T-helper 9 cell (primary cell): ENCODE measurements around the gene MDM4.
"Not testable (repeated sequence)": the region's sequence is repeated elsewhere in the genome, so short reads cannot be mapped to it uniquely, and the experiment has no call there.

Experiments
- DNase-seq: peaks from one replicate; pipeline ENCODE4 v3.0.0-alpha.2; 2020

MDM4 gene

GRCh38 chr1:204563780-204564179 is 47.6 kb downstream of the MDM4 start:
- no peak for DNase-seq

DNA sequence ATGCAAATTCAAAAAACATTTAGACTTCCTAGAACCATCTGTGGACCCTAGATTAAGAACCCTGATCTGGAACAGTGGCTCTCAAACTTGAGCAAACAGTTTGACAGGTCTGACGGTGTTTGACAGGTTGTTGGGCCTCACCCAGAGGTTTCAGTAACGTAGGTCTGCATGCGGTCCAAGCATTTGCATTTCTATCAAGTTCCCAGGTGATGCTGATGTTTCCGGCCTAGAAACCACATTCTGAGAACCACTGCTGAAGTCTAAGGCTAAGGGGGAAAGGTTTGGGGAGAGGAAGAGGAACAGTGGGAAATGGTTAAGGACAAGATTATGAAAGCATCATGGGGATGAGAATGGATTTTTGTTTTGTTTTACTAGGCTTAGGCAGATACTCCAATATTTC is 48.6 kb downstream of the MDM4 start:
- DNase-seq = no peak

DNA sequence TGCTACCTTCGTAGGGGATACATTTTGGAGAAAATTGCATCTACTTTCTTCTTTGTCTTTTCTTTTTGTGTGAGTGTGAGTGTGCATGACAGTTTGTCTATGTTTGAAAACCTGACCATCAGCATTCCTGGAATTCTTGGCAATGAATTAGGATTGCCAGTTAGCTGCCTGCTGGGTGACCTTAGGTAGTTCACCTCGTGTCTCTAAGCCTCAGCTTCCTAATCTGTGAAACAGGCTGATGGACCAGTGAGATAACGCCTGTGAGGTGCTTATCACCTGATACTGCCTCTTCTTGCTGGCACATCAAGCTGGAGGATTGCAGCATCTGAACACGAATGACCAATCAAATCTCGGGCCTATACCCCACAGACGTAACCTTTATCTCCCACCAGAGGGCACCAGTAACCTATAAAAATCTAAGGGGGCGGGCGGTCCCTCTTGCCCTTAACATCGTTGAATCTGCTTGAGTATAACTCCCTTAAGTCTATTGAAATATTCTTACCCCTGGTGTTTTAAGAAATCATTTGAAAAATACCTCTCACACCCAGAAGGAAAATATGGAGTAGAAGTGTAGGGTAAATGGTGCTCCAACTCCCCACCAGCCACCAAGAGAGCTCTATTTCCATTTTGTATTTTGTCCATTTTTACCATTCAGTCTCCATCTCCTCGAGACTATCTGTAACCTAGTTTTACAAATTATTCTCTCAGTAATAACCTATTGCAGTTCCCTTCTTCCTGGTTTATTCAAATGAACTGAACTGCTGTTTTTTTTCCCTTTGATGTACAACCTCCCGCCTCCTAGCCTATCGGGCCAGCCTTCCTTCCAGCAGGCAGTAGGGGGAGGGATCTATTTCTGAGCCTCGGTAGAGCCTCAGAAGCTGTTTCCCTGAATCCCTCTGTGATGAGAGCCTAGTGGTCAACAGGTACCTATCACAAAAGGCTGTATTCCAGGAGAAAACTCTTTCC is 49.7 kb downstream of the MDM4 start:
- DNase-seq = peak; percentile 31

DNA sequence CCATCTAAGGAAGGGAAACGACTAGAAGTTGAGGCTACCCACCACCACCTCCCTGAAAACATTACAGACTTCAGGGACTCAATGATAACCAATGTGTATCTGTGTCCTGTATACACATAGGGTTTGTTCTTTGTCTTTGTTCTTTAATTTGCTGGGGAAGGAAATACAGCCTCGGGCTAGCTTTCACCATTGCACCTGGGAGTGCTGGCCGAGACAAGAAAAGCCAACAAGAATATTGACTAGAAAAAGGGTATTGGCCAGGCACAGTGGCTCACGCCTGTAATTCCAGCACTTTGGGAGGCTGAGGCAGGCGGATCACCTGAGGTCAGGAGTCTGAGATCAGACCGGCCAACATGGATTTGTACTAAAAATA is 50.4 kb downstream of the MDM4 start:
- DNase-seq = no peak

DNA sequence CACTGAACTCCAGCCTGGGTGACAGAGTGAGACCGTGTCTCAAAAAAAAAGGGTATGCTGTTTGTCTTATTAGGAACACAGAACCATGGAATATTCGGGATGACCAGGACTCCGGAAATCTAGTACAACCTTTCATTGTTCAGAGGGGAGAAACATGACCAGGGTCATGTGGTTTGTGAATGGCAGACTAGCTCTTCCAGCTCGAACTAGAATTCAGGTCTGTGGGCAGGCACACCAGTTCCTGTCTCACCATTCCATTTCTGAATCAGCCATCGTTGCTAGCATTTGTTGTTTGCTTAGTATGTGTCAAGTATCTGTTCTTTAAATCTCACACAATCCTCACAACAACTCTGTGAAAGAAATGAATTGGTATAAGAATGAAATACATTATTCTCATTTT is 50.9 kb downstream of the MDM4 start:
- DNase-seq = no peak

- DNase-seq = no peak
These were observed 52.5 kb downstream of the MDM4 start for GRCh38 chr1:204568576-204569315.

DNA sequence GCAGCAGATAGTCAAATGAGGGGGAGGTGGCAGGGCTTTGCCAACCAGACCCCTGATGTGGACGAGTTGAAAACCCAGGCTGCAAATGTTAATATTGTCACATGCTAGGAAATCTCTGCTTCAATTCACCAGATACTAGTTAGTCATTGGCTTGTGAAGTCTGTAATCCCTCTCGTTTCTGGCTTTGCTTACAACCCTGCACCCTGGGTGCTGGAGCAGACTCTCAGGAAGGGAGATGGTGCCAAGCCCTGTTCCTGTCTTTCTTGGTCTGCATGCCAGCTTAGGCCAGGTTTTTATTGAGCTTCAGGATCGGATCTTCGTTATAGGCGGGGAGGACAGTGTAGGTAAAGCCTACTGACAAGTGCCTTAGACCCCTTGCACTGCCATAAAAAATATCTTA is 53.3 kb downstream of the MDM4 start:
- DNase-seq = no peak

- DNase-seq = not testable (repeated sequence)
These were observed 53.8 kb downstream of the MDM4 start for GRCh38 chr1:204570021-204570420.

DNA sequence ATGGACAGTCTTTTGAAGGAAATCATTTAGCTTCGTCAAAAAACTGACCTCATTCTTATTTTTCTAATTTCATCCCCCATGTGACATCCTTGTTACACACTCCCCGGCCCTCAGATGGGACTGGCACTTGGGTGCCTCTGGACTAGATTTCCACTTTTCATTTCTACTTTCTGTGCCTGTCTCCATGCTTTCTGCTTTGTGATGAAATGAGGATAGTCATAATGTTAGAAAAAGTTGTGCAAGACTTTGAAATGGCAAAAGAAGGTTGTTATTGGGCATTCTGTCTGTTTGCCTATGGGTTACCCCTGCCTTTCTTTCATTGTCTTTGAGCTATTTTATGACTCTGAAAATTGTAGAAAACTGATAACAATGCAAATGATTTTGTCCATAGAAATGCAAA is 54.9 kb downstream of the MDM4 start:
- DNase-seq = no peak

DNA sequence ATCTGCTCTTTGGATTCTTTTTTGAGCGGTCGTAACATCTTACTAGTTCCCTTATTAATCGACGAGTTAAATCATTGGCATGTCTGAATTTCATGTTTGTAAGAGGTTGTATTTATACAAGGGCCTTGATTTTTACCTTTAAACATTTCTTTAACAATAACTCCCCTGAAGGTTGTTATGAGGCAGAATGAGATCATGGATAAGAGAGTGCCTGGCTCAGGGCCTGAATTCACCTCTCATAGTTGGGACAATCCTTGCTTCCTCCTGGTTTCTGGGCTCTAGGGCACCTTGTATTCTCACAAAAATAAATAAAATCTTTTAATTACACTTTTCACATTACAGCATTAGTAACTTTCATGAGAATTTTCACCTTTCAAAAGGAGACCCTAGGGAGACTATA is 55.4 kb downstream of the MDM4 start:
- DNase-seq = no peak

DNA sequence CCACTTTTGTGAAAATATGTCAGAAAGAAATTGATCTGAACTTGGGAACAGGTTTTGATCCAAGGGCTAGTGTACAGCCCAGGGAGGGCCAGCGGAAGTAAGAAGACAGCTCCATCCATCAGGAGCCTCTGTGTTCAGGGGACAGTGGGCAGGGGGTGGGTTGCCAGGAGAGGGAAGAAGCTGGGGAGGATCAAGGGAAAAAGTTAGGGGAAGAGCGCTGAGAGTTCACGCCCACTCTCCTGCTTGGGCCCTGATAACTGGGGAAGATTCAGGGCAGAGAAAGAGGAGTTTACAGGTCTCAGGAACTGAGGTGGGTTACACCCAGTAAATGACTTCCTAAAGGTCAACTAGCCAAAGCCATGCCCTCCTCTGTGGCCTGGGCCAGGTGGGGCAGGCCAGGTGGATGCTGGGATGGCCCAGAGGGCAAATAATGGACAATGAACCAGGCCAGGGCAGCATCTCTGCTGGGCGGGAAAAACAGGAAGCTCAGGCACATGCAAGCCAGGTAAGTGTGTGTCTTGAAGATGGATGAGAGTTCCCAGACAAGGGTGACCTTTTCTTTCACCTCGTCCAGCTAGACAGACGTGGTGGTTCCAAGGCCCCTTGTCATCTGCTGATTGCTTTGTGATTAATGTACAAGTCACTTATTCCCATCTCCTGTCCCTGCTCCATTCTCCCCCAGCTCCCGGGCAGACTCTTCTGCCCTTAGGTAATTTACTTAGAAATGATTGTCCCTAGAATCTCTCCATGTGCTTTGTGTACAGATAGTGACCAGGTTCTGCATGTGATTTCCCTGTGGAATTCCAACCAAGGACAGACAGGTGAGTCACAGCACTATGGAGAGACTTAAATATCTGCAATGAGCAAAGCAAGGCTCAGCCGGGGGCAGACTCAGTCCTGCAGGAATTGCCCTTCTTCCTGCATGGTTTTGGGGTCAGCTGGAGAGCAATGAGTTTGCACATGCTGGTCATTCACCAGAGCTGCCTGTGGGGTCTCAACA is 57.0 kb downstream of the MDM4 start:
- DNase-seq = no peak

- DNase-seq = no peak
These were observed 58.0 kb downstream of the MDM4 start for GRCh38 chr1:204574016-204574864.

DNA sequence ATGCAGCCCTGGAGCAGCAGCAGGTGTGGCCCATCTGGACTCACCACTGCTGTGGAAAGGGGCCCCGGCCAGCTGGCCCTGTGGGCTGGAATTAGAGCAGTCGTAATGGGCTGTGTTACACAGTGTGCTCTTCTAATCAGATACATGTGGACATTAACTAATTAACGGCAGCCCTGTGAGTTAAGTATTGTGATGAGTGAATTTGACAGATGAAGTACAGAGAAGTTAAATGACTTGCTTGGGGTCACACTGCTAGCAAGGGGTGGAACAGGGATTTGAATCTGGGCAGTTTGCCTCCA is 58.6 kb downstream of the MDM4 start:
- no peak for DNase-seq

DNA sequence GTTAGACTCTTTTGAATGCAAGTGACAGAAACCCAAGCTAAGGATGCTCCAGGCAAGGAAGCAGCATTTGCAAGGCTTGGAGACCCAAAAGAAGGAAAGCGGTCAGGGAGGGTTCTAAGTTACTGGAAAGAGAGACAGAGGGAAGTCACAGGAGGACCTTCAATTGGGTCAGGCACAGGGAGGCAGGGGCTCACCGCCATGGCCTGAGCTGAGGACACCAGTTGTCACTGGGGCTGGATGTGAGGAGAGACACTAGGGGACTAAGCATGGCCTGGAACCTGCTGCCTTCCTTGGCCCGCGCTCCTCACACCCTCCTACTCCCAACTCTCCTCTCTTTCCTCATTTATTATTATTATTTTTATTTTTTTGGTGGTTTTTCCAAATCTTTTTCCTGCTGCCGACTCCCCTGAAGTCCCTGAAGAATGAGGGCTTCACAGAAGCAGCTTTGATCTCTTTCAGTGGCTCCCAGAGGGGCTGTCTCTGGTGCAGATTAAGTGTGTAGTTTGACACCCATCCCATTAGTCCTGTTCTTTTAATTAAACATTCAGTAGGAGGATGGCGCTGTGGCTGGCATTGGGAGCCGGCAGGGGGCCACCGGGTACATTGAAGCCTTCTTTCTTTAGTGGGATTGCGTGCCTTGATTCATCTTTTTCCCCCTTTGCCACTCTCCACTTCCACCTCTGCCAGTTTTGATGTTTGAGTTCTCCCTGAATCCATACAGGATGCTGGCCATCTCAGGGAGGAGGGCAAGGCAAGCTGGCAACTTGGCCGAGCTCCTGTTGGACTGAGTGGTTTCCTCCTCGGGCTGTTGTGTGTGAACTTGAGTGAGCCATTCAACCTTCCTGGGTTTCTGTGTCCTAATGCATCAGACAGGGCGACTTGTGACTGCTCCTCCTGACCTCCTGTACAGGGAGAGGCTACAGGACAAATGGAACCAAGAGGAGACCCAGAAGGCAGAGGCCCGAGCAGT is 59.3 kb downstream of the MDM4 start:
- DNase-seq = no peak

DNA sequence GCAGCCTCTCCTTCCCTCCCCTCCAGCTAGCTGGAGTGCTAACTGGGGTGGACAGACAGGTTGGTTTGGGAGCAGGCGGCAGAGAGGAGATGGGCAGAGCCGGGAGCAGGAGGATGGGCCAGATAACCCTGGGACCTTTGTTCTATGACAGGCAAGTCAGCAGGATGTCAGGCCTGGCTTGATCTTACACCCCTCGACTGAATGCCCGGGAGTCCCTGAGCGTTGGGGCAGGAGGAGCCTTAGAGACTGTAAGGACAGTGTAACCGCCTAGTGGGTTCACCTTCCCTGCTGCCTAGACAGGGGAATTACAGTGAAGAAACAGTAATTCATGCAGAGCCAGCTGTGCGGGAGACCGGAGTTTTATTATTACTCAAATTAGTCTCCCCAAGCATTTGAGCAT is 60.2 kb downstream of the MDM4 start:
- DNase-seq = no peak

- no peak for DNase-seq
These were observed 61.7 kb downstream of the MDM4 start for GRCh38 chr1:204577794-204578478.

DNA sequence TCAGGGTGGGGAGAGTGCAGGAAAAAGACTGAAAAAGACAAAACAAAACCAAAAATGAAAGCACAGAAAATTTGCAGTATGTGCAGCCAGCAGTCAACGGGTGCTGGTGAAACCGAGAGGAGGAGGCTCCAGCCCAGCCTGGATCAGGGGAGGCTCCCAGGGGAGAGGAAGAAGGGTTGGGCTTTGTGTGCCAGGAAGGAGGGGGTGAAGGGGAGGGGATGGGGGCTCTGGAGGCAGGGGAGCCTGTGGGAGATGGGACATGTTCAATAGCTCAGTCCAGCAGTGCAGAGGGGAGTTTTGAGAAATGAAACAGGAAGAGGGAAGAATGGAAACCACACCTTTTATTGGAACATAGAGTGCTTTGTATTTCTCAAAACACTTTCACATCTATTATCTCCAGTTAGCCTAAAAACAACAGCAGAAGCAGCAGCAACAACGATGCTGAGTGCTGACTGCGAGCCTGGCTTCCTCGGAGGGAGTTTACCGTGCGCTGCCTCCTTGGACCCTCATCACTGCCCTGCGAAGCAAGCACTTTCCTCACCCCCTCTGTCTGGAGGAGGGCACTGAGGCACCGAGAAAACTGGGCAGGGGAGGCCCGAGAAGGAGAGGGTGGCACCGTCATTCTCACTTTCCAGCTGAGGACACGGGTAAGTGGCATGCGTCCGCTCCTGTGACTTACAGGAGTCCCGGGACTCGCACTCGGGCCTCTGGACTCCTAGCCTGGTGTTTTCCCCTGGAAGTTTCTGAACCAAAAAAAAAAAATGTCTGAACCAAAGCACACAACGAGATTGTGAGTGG is 62.9 kb downstream of the MDM4 start:
- no peak for DNase-seq

- DNase-seq = no peak
These were observed 63.5 kb downstream of the MDM4 start for GRCh38 chr1:204579681-204580080.

GRCh38 chr1:204580862-204581261 is 64.7 kb downstream of the MDM4 start:
- DNase-seq = no peak
